ENCODE measurements around the gene DDR2. TPM values are rescaled to one million over a fixed set of nuclear protein-coding genes. Genes with fewer than 3 reads are reported as not detected.

The DDR2 gene
- total and polyA plus RNA-seq, 12 donors: 5.1 to 32.0 (median 20.8) TPM

DNA sequence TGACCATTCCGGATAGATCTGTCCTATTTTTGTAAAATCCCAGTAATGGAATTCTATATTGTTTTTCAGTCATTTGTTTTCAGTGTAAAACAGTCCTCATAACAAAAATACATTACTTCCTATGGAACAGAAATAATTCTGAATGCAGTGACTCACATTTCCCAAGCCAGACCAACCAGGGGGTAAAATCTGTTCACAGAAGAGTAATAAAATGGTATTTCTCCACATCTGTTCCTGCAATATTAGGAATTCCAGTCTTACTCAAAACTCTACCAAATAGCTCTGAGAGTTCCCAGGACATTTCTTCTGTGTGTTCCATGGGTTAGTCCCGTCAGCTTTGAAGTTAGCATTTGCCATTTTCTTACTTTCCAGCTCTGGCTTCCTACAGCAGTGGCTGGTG lies 2.6 kb upstream of the DDR2 start:
- peaks cover 4 to 45% (median 19%) of the 10 kb centered on the region in 9 donors for H3K4me1 ChIP-seq
- no peaks in the 10 kb centered on the region for H3K9me3 ChIP-seq
- intact Hi-C loops (cut with DNase I): loop anchor here in 5 of 10 donors (5.0 to 10.0 kb wide), 8 partner anchors 48 to 145 kb away; no protein-coding TSS in a partner anchor
- H3K27ac ChIP-seq: peak overlapping the region in 7 of 10 donors; percentile 28 to 88 (median 78)
- no peak overlapping the region for H3K4me3 ChIP-seq
- TF ChIP-seq, protein P1, sequence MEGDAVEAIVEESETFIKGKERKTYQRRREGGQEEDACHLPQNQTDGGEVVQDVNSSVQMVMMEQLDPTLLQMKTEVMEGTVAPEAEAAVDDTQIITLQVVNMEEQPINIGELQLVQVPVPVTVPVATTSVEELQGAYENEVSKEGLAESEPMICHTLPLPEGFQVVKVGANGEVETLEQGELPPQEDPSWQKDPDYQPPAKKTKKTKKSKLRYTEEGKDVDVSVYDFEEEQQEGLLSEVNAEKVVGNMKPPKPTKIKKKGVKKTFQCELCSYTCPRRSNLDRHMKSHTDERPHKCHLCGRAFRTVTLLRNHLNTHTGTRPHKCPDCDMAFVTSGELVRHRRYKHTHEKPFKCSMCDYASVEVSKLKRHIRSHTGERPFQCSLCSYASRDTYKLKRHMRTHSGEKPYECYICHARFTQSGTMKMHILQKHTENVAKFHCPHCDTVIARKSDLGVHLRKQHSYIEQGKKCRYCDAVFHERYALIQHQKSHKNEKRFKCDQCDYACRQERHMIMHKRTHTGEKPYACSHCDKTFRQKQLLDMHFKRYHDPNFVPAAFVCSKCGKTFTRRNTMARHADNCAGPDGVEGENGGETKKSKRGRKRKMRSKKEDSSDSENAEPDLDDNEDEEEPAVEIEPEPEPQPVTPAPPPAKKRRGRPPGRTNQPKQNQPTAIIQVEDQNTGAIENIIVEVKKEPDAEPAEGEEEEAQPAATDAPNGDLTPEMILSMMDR (IDR thresholded peaks at IDR 0.05): no peak
- no peaks in the 10 kb centered on the region for H3K27me3 ChIP-seq
- H3K36me3 ChIP-seq: no peaks in the 10 kb centered on the region
- DNase-seq (no peak), ATAC-seq (no peak)
- 76 to 82% methylated on average over 2 of the region's 2 CpGs for WGBS, 2 donors

DNA sequence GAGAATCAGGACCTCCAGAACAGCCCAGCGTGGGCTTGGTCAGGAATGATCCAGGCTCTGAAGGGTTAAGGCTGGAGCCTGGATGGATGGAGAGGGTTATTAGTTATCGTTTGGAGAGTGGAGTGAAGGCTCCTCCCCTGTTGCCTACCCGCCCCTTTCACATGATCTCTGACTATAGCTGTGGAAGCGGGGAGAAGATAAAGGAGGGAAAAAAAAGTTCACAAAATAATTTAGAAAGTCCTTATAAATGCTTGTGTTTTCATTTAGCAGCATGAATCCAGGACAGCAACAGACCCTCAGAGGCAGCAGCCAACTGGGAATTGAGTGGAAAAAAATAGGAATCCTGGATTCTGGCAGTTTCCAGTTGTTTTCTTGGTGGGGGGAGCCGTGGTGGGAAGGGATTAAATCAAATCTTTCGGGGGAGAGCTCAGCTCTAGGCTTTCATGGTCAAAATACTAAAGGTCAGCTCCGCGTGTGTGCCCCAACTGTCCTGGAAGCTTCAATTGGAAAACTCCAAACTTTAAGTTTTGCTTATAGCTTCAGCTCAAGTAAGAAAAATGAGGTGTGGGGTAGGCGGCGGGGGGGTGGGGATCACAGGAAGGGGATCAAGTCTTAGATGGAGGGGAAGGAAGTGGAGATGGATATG lies 595 bp upstream of the DDR2 start:
- H3K4me1 ChIP-seq: peaks cover 3 to 43% (median 18%) of the 10 kb centered on the region in 9 donors
- H3K27ac ChIP-seq: peak overlapping the region; percentile 63 to 88 (median 78)
- DNase-seq (peak; percentile 19 to 54), ATAC-seq (peak; percentile 70 to 90 (median 85))
- H3K36me3 ChIP-seq: no peaks in the 10 kb centered on the region
- TF ChIP-seq, protein P1 (IDR thresholded peaks at IDR 0.05): no peak
- peak overlapping the region; percentile 29 to 63 (median 48) for H3K4me3 ChIP-seq
- H3K27me3 ChIP-seq: no peaks in the 10 kb centered on the region
- WGBS, 2 donors: 11 to 26% methylated on average over 10 of the region's 10 CpGs
- intact Hi-C loops (cut with DNase I): loop anchor here in 5 of 10 donors (5.0 to 10.0 kb wide), 7 partner anchors 46 to 123 kb away; no protein-coding TSS in a partner anchor
- H3K9me3 ChIP-seq: no peaks in the 10 kb centered on the region

DNA sequence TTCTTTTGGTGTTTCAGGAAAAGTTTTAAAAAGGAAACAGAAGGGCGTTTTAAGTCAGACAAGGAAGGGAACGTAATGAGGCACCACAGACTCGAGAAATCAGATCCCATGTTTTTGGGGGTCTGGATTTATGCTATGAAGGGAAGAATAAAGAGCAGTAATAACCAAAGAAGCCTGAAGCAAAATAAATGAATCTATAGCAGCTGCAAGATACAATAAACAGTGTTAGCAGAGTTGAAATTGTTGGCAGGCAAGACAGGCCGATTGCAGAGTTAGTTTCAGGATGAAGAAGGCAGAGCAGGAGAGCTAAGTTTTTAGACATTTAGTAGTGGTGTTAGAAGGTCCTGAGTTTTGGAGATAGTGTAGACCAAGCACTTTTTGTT lies 425 bp downstream of the DDR2 start:
- H3K27ac ChIP-seq: peak overlapping the region; percentile 63 to 88 (median 78)
- H3K4me3 ChIP-seq: peak overlapping the region; percentile 29 to 63 (median 48)
- peaks cover 3 to 36% (median 16%) of the 10 kb centered on the region in 9 donors for H3K4me1 ChIP-seq
- H3K27me3 ChIP-seq: no peaks in the 10 kb centered on the region
- DNase-seq (no peak), ATAC-seq (peak in 7 of 8 donors; percentile 3 to 44 (median 39))
- H3K9me3 ChIP-seq: no peaks in the 10 kb centered on the region
- H3K36me3 ChIP-seq: no peaks in the 10 kb centered on the region
- 21 to 28% methylated on average over 4 of the region's 4 CpGs for WGBS, 2 donors
- TF ChIP-seq, protein P1 (IDR thresholded peaks at IDR 0.05): no peak
- intact Hi-C loops (cut with DNase I): loop anchor here in 5 of 10 donors (5.0 to 10.0 kb wide), 7 partner anchors 45 to 122 kb away; no protein-coding TSS in a partner anchor

DNA sequence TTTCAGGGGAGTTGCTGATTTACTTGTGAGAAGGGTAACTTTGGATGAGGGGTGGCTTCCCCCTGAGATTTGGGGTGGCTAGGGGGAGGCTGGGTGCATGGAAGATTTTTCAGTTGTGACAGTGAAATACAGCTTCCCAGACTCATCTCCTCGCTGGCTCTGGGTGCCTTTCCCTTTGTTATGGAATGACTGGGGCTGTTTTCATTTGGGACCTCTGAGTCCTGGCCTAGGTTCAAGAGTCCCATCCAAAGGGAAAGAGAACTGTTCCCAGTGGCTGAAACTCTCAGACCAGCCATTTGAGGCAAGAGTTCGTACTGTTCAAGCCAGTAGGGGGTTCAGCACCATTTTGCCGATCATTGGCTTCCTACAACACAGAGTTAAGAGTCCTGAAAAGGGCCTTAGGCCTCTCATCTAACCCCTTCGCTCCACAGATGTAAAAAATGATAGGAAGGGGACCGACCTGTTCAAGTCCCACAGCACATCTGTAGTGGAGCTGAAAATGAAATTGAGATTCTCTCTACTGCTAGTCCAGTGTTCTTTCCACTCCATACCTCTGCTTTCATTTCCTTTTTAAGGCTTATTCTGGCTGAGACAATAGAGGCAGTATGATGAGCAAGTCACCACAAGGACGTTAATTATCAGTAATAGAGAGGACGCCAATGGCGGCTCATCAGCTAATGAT lies 958 bp downstream of the DDR2 start:
- H3K4me3 ChIP-seq: peak overlapping the region; percentile 29 to 63 (median 48)
- no peaks in the 10 kb centered on the region for H3K36me3 ChIP-seq
- WGBS, 2 donors: 40 to 41% methylated on average over 8 of the region's 8 CpGs
- ATAC-seq: peak; percentile 36 to 60 (median 54)
- peak in 1 of 2 donors; percentile 38 for DNase-seq
- intact Hi-C loops (cut with DNase I): loop anchor here in 5 of 10 donors (5.0 to 10.0 kb wide), 7 partner anchors 44 to 122 kb away; no protein-coding TSS in a partner anchor
- no peaks in the 10 kb centered on the region for H3K27me3 ChIP-seq
- H3K27ac ChIP-seq: peak overlapping the region; percentile 63 to 88 (median 78)
- no peaks in the 10 kb centered on the region for H3K9me3 ChIP-seq
- peaks cover 3 to 36% (median 16%) of the 10 kb centered on the region in 9 donors for H3K4me1 ChIP-seq
- TF ChIP-seq, protein P1 (IDR thresholded peaks at IDR 0.05): peak in 1 of 9 donors; percentile 30
